HUES48 (cell line): Measurements from ENCODE around the gene KLHDC7A.
A peak's percentile ranks its signal among the peaks of the same experiment; 100 is the strongest.

Source experiments
- H3K27ac ChIP-seq: one replicate; pipeline ENCODE4 v1.7.0; 2013; ENCODE audit warnings: low read depth, low read length, inconsistent platforms
- H3K27me3 ChIP-seq: 2 replicates; pipeline ENCODE4 v1.6.1; 2013; ENCODE audit warnings: mild to moderate bottlenecking, low read length; ENCODE audit not compliant: control insufficient read depth, insufficient read depth
- H3K36me3 ChIP-seq: 2 replicates; pipeline ENCODE4 v1.6.1; 2013; ENCODE audit warnings: low read length; ENCODE audit not compliant: control insufficient read depth, insufficient read depth
- H3K4me1 ChIP-seq: 2 replicates; pipeline ENCODE4 v1.6.1; 2013; ENCODE audit warnings: mild to moderate bottlenecking, low read length; ENCODE audit not compliant: control insufficient read depth, insufficient read depth
- H3K4me3 ChIP-seq: 2 replicates; pipeline ENCODE4 v1.5.1; 2013; ENCODE audit warnings: mild to moderate bottlenecking, low read depth, low read length
- H3K9ac ChIP-seq: 2 replicates; pipeline ENCODE4 v1.6.1; 2013; ENCODE audit warnings: mild to moderate bottlenecking, low read depth, low read length, moderate library complexity
- H3K9me3 ChIP-seq: 2 replicates; pipeline ENCODE4 v1.6.1; 2013; ENCODE audit warnings: low read length; ENCODE audit not compliant: control insufficient read depth, insufficient read depth

Gene KLHDC7A

GRCh38 chr1:18473195-18473815 is 7.4 kb upstream of the KLHDC7A start:
- peaks cover 3% of the 10 kb centered on the region; the same call in 1 of the 2 replicates for H3K4me1 ChIP-seq
- no peaks in the 10 kb centered on the region for H3K36me3 ChIP-seq
- H3K9me3 ChIP-seq = no peaks in the 10 kb centered on the region
- H3K9ac ChIP-seq = no peak overlapping the region
- H3K4me3 ChIP-seq = no peak overlapping the region
- no peaks in the 10 kb centered on the region for H3K27me3 ChIP-seq
- no peak overlapping the region for H3K27ac ChIP-seq

GRCh38 chr1:18474559-18475175 is 6.1 kb upstream of the KLHDC7A start:
- H3K9me3 ChIP-seq = no peaks in the 10 kb centered on the region
- H3K9ac ChIP-seq = no peak overlapping the region
- no peak overlapping the region for H3K4me3 ChIP-seq
- no peaks in the 10 kb centered on the region for H3K36me3 ChIP-seq
- peaks cover 4% of the 10 kb centered on the region; the same call in 1 of the 2 replicates for H3K4me1 ChIP-seq
- H3K27me3 ChIP-seq = no peaks in the 10 kb centered on the region
- no peak overlapping the region for H3K27ac ChIP-seq

- peaks cover 11% of the 10 kb centered on the region for H3K4me1 ChIP-seq
- no peaks in the 10 kb centered on the region for H3K9me3 ChIP-seq
- no peak overlapping the region for H3K4me3 ChIP-seq
- H3K27ac ChIP-seq = no peak overlapping the region
- no peak overlapping the region for H3K9ac ChIP-seq
- H3K27me3 ChIP-seq = no peaks in the 10 kb centered on the region
- no peaks in the 10 kb centered on the region for H3K36me3 ChIP-seq
These were observed 5.4 kb upstream of the KLHDC7A start for GRCh38 chr1:18475234-18475905.

GRCh38 chr1:18479454-18479853 is 1.3 kb upstream of the KLHDC7A start:
- no peak overlapping the region for H3K4me3 ChIP-seq
- no peak overlapping the region for H3K27ac ChIP-seq
- peaks cover 14% of the 10 kb centered on the region; the same call in 1 of the 2 replicates for H3K36me3 ChIP-seq
- no peaks in the 10 kb centered on the region for H3K27me3 ChIP-seq
- H3K9me3 ChIP-seq = peaks cover 4% of the 10 kb centered on the region; the same call in 1 of the 2 replicates
- peaks cover 23% of the 10 kb centered on the region for H3K4me1 ChIP-seq
- no peak overlapping the region for H3K9ac ChIP-seq

GRCh38 chr1:18481190-18481920 is 625 bp downstream of the KLHDC7A start:
- Histone ChIP-seq H3K4me3 (peak overlapping the region; percentile 40), H3K4me1 (peaks cover 25% of the 10 kb centered on the region), H3K27me3 (no peaks in the 10 kb centered on the region)

GRCh38 chr1:18481921-18482701 is 1.4 kb downstream of the KLHDC7A start:
- H3K4me3 ChIP-seq = no peak overlapping the region
- H3K27ac ChIP-seq = no peak overlapping the region
- H3K4me1 ChIP-seq = peaks cover 29% of the 10 kb centered on the region
- no peak overlapping the region for H3K9ac ChIP-seq
- no peaks in the 10 kb centered on the region for H3K27me3 ChIP-seq
- H3K9me3 ChIP-seq = peaks cover 4% of the 10 kb centered on the region; the same call in 1 of the 2 replicates
- H3K36me3 ChIP-seq = peaks cover 14% of the 10 kb centered on the region; the same call in 1 of the 2 replicates

More at GRCh38 chr1:18481190-18481920, 625 bp downstream of the KLHDC7A start:
- Histone ChIP-seq H3K36me3 (peaks cover 14% of the 10 kb centered on the region; the same call in 1 of the 2 replicates), H3K9ac (peak overlapping the region; percentile 6; the same call in 1 of the 2 replicates), H3K9me3 (peaks cover 4% of the 10 kb centered on the region; the same call in 1 of the 2 replicates), H3K27ac (peak overlapping the region; percentile 89)

GRCh38 chr1:18482721-18483425 is 2.1 kb downstream of the KLHDC7A start:
- Histone ChIP-seq H3K9me3 (peaks cover 4% of the 10 kb centered on the region; the same call in 1 of the 2 replicates), H3K4me1 (peaks cover 31% of the 10 kb centered on the region), H3K27me3 (no peaks in the 10 kb centered on the region), H3K27ac (no peak overlapping the region), H3K36me3 (peaks cover 14% of the 10 kb centered on the region; the same call in 1 of the 2 replicates), H3K4me3 (no peak overlapping the region), H3K9ac (no peak overlapping the region)

- Histone ChIP-seq H3K9me3 (peaks cover 4% of the 10 kb centered on the region; the same call in 1 of the 2 replicates), H3K9ac (no peak overlapping the region), H3K36me3 (peaks cover 14% of the 10 kb centered on the region; the same call in 1 of the 2 replicates), H3K27ac (no peak overlapping the region), H3K4me1 (peaks cover 31% of the 10 kb centered on the region), H3K27me3 (no peaks in the 10 kb centered on the region), H3K4me3 (no peak overlapping the region)
These were observed 3.5 kb downstream of the KLHDC7A start for GRCh38 chr1:18484276-18484675.

- Histone ChIP-seq H3K27ac (no peak overlapping the region), H3K36me3 (peaks cover 14% of the 10 kb centered on the region; the same call in 1 of the 2 replicates), H3K27me3 (no peaks in the 10 kb centered on the region), H3K4me3 (no peak overlapping the region), H3K9ac (no peak overlapping the region), H3K9me3 (peaks cover 4% of the 10 kb centered on the region; the same call in 1 of the 2 replicates), H3K4me1 (peaks cover 29% of the 10 kb centered on the region)
These were observed 4.0 kb downstream of the KLHDC7A start for GRCh38 chr1:18484721-18485120.
